GM19193 (cell line): ENCODE results near the gene NUP58.

Source experiments
- POLR2A ChIP-seq: IDR thresholded peaks from 4 replicates; pipeline ENCODE4 v1.6.1; 2011; ENCODE audit not compliant: insufficient read depth, insufficient read length; ENCODE audit errors: extremely low read depth

Gene NUP58

DNA sequence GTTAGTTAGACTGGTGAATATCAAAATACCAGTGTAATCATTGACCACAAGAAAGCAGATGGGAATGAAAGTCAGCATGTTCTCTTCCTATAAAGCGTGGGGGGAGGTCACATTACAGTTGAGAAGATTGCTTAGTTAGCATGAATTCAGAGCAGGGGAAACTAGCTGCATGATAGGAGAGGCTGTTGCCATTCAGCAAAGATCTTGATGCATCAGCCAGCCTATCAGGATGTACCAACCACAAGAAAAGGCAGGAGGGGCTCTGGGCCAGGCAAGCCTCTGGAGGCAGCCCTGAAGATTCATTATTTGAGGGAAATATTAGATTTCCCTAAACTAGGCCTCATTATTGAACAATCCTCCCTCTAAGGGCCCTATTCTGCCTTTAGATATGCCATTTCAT is 9.1 kb upstream of the NUP58 start:
- TF ChIP-seq POLR2A = no peak

DNA sequence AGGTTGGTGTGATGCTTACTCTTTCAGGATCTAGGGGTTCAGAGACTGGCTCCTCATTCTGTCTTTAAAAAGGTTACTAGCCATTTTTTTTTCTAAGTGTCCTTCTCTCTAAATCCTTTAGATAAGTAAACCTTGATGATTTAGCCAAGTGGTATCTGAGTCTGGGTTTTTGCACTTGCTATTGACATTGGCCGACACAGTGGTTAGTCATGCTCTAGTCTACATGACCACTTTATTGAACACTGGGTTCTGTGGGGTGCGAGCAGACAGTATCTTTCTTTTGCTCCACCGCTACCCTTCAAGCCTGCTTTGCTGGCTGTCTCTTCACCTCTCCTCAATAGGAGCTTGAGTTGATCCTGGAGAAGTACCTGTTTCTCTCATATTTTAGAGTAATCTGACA is 6.2 kb upstream of the NUP58 start:
- TF ChIP-seq POLR2A = no peak

DNA sequence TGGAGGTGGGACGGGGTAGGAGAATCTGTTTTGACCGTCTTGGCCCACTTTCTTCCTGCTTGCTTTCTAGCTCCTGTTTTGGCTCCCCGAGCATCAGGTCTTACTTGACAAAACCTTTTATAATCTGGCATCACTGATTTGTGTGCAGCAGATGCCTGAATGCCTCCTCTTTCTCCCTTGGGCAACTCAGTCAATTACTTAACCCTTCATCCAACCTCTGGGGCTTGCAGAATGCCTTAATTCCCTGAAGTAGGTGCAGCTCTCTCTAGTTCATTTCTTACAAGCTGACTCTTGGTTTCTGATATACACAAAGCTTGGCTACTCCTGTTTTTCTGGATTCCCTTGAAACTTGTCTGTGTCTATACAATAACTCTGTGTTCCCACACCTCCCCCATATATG is 5.7 kb upstream of the NUP58 start:
- no peak for TF ChIP-seq POLR2A

DNA sequence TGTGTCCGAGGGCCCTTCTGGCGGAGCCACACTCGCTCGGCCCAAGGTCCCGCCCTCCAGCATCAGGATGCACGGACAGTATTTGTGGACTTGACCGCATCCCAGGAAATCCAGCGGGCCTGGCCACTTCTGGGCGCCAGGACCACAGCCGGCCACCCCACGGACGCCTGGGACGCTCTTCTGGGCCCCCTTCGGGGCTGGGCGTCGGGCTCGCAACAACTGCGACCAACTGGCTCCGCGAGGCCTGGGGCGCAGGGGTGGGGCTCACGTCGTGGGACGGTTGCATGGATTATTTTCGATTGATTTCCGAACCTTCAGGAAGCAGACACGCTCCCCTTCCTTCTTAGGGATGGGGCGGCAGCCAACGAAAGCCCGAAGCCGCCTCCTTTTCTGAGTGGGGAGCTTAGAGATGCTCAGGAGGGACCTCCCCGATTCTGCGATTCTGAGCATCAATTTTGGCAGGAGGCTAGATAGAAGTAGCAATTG is 521 bp upstream of the NUP58 start:
- TF ChIP-seq POLR2A = no peak

DNA sequence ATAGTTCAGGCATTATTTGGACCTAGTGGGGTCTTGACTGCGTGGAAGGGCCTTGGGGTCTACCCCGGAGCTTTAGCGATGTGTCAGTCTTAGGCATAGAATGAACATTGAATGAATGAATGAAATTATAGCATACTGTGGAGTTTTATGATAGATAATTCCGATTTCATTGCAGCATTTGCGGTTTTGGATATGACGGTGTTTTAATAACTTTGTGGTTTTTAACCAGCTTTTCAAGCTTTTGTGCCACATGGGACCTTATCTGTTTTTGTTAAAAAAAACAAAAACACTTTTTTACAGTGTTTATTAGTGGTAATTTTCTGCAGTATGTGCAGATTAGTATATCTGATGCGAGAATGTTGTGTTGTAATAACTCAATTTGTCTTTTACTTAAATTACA is 696 bp downstream of the NUP58 start:
- TF ChIP-seq POLR2A = no peak

DNA sequence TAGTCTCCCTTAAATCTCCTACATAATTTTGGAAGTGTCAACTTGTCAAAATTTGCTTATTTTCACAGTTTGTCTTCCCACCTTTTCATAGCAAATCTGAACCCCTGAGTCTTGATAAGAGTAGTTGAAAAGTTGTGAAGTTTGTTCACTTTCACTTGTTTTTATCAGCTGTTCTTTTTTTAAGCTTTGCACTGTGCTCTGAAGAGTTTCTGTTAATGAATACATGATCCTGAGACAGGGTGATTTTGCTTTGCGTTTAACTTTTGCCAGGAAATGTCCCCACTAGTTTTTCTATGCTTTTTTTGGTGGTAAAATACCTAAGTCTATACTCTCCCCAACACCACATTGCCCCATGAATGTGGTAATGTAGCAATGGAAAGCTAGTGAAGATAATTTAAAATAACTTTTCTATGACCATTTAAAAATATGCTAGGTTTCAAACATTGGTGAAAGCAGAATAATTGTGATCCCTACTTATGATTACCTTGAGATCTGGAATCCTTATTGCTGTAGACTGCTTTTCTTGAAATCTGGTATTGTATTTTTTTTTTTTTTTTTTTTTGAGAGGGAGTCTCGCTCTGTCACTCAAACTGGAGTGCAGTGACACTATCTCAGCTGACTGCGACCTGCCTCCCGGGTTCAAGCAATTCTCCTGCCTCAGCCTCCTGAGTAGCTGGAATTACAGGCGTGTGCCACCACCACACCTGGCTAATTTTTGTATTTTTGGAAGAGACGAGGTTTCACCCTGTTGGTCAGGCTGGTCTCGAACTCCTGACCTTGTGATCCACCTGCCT is 5.4 kb downstream of the NUP58 start:
- TF ChIP-seq POLR2A = no peak

DNA sequence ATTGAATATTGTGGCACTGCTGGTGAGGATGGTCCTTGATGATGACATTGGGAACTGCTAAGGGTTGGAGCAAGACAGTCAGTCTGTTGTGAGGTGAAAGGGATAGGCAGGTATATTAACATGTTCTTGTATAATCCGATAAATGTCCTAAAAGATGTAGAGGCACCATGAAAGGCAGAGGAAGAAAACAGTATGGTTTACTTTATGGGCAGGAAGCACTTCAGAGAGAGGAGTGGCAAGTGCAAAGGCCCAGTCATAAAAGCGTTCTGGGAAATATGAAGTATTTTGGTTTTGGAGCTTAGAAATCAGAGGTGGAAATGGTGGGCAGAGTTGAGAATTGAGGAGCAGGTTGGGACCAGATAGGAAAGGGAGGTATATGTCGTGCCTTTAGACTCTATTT is 9.5 kb downstream of the NUP58 start:
- TF ChIP-seq POLR2A = no peak

DNA sequence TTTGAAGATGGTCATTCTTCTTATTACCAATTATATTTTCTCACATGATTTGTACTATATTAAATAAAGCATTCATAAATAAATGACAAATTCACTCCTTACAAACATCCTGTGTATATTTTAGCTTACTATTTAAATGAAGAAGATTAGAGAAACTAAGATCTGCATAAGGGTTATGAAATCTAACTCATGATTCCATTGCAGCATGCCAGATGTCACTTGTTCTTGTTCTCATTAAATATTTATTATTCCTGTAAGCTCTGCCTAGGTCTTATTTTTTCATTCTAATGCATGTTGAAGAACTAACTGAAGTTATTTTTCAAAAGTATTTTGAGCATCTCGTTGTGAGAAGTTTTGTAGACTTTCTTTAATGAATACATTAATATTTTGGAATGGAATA is 18.3 kb downstream of the NUP58 start:
- no peak for TF ChIP-seq POLR2A

DNA sequence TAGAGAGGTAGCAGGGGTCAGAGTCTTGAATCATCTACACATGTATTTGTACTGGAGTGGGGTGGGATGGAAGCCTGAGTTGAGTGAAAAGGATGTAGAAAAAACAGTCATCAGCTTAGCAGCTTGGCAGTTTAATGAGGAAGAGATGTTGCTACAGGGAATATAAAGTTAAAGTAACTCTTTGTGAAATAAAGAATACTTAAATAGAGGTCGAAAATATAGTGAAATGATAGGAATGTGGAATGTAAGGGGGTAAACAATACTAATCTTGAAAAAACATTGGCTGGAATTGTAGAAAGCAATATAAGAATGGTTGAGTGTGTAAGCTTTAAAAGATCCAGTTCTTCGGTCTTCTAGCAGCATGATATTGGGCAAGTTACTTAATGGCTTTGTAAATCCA is 22.7 kb downstream of the NUP58 start:
- no peak for TF ChIP-seq POLR2A

DNA sequence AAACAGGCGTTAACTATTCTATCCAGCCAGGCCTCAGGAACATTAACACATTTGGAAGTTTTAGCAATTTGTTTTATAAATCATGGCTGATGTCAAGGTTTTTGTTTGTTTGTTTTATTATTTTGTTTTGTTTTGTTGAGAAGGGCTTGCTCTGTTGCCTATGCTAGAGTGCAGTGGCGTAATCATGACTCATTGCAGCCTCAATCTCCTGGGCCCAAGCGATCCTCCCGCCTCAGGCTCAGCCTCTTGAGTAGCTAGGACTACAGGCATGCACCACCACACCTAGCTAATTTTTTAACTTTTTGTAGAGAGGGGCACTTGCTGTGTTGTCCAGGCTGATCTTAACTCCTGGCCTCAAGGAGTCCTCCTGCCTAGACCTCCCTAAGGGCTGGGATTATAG is 28.3 kb downstream of the NUP58 start:
- TF ChIP-seq POLR2A = no peak

DNA sequence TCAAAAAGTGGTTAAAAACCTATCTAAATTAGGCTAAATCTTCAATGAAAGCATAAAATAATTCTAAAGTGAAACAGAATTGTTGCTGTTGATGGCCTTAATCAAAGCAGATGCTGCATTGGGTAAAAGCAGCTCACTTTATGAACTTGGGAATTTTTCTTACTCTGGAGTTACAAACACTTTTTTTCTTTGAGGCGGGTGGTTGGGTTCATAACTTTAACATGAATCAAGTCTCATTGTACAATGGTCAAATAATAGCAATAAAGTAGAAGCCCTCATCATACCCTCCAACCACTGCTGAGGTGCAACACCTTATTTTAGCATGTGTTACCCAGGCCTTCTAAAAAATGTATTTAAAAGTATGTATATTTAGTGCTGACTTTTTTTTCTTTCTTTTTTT is 29.1 kb downstream of the NUP58 start:
- TF ChIP-seq POLR2A = no peak

DNA sequence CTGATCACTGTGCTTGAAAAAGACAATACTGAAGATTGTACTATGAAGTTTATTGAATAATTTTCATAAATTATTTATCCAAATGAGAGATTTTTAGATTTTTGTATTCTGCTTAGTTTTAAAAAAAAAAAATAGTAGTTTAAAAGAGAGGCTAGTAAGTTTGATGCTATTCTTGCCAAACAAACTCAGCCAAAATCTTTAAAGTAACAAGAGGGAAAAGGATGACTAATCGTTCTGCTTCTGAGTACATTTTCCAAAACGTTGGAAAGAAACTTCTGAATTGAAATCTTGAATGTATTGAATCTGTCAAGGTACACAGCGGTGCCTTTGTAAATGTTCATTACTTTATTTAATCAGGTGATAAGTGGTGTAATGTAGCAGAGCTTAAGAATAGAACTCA is 34.4 kb downstream of the NUP58 start:
- TF ChIP-seq POLR2A = no peak

DNA sequence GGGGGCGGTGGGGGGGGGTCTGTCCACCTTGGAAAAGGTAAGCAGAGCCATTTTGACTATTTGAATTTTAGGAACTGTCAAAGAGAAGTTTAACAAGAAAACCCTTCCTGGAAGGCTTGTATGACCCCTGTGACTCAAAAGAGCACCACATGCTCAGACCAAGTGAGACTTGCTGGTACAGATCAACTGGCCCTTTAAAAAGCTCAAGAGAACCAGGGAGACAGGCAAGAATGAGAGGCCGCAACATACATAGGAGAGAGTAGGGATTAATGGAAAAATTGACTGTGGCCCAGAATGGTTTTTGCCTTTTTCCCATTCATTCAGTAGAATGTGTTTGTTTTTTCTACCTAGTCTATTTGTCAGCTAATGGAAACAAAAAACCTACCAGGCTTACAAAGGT is 44.2 kb downstream of the NUP58 start:
- TF ChIP-seq POLR2A = no peak

DNA sequence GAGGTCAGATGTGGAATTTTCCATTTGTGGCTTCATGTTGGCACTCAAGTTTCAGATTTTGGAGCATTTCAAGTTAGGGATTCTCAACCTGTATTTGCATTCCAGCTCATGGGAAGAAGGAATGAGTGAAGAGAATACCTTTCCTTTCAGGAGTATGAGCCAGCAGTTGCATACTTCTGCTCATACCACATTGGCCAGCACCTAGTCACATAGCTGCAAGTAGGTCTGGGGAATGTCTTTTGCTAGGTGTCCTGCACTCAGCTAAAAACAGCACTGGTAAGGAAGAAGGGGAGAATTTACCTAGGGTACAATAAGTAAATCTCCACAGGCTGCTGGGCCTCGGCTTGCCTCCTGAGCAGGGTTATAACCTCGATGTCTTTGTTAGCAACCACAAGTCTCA is 45.7 kb downstream of the NUP58 start:
- no peak for TF ChIP-seq POLR2A

DNA sequence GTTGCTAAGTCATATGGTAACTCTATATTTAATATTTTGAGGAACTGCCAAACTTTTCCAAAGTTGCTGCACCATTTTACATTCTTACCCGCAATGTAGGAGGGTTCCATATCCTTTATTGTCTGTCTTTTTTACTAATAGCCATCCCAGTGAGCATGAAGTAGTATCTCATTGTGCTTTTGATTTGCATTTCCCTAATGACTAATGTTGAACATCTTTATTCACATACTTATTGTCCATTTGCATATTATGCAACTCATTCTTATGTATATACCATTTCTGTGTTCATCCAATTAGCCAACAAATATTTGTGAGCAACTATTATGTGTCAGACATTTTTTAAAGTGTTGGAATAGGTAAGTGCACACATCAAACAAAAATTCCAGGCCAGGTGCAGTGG is 50.0 kb downstream of the NUP58 start:
- TF ChIP-seq POLR2A = no peak

DNA sequence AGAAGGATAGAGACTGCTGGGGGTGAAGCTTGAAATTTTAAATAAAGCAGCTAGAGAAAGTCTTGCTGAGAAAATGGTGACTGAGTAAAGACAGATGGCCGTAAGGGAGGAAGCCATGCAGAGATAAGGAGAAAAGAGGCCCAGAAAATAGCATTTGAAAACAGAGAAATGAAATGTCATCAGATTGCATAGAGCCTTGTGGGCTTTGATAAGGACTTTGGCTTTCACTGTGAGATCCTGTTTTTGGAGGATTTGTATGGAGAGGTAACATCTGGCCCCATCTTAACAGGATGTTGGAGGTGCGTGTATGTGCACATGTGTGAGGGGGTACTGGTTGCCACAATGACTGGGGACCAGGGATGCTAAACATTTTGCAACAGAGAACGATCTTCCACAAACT is 50.8 kb downstream of the NUP58 start:
- no peak for TF ChIP-seq POLR2A

DNA sequence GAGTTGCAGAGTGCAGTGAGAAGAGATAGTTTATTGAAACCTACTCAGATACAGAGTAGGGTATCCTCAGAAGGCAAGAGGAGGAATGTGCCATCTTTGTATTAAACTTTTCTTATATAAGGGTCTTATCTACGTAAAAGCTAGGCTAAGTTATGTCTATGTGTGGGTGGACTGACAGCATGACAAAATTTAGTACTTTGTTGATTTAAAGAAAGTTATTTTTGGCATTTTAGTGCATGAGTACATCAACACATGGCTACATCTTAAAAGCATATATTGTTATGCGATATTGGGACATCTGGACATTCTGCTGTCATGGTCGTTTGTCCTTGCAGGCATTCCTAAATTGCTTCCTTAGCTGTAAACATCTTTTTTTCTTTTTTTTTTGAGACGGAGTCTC is 51.4 kb downstream of the NUP58 start:
- no peak for TF ChIP-seq POLR2A

DNA sequence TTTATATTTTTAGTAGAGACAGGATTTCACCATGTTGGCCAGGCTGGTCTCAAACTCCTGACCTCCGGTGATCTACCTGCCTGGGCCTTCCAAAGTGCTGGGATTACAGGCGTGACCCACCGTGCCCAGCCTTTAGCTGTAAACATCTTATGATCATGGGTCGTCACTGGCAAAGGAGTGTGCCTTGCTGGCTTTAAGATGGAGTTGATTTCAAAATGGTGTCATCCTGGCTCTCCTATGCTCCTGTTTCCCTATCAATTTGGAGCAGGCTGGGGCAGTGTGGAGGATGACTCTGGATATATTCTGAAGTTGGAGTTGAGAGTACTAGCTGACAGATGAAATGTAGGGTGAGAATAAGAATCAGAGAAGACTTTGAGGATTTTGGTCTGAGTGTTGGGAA is 51.9 kb downstream of the NUP58 start:
- TF ChIP-seq POLR2A = no peak

DNA sequence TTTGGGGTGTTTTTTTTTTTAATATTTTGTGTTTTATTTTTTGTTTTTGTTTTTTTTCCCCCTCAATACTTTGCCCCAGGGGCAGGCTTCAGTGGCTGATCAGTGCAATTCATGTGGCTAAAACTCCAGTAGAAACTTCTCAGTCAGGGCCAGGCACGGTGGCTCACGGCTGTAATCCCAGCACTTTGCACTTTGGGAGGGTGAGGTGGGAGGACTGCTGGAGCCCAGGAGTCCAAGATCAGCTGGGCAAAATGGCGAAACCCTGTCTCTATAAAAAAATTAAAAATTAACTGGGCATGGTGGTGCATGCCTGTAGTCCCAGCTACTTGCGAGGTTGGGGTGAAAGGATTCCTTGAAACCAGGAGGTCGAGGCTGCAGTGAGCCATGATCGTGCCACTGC is 53.0 kb downstream of the NUP58 start:
- no peak for TF ChIP-seq POLR2A
